Glomerular endothelial cell (primary cell): ENCODE measurements around the gene ASIC3. TPM values are rescaled to one million over a fixed set of nuclear protein-coding genes. Genes with fewer than 3 reads are reported as not detected.

ENCODE experiments used
- DNase-seq: peaks from one replicate; pipeline ENCODE4 v3.0.0-alpha.2; 2011; ENCODE audit warnings: low read depth, low spot score; ENCODE audit errors: extremely low read depth
- total RNA-seq: library from RNA; depleted of rRNA; stranded (reverse); fragments of >200 nt; gene quantifications from 2 replicates; pipeline ENCODE4 v1.2.3, GENCODE V29; 2015

Gene ASIC3
- total RNA-seq, 1 donor from 2014 or later = 1.6 TPM

DNA sequence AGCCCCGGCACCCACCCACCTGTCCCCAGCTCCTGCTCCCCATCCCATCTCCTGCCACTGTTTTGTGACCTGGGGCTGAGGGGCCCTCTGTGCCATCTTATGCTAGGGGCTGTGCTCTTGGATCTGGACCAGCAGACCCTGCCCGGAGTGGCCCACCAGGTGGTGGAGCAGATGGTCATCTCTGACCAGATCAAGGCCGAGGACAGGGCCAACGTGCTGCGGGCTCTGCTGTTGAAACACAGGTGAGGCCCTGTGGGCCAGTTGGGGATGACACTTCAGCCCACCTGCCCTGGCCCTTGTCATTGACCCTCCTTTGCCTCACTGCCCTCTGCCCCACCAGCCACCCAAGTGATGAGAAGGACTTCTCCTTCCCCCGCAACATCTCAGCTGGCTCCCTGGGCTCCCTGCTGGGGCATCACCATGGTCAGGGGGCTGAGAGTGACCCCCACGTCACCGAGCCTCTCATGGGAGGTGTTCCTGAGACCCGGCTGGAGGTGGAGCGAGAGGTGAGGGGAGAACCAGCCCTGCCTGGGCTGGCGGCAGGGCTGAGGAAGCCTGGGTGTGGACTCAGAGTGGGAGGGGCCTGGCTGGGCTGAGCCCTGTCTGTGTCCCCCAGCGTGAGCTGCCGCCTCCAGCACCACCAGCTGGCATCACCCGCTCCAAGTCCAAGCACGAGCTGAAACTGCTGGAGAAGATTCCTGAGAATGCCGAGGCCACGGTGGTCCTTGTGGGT, 21.7 kb downstream of the ASIC3 start:
- no peak for DNase-seq

GRCh38 chr7:151070574-151070960, 22.2 kb downstream of the ASIC3 start:
- DNase-seq = no peak

DNA sequence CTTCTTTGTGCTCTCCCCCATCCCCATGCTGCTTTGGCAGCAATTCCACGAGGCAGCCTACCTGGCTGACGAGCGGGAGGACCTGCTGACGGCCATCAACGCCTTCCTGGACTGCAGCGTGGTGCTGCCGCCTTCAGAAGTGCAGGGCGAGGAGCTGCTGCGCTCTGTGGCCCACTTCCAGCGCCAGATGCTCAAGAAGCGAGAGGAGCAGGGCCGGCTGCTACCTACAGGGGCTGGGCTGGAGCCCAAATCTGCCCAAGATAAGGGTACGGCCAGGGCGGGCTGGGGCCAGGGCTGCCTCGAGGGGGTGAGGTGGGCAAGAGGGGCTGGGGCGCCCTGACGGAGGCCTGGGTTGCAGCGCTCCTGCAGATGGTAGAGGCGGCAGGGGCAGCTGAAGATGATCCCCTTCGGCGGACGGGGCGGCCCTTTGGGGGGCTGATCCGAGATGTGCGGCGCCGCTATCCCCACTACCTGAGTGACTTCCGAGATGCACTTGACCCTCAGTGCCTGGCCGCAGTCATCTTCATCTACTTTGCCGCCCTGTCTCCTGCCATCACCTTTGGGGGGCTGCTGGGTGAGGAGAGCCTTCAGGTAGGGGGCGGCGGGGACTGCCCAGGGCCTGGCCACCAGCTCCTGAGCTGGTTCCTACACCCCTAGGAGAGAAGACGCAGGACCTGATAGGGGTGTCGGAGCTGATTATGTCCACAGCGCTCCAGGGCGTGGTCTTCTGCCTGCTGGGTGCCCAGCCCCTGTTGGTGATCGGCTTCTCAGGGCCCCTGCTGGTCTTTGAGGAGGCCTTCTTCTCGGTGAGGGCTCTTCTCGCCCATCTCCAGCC, 22.9 kb downstream of the ASIC3 start:
- DNase-seq = no peak

DNA sequence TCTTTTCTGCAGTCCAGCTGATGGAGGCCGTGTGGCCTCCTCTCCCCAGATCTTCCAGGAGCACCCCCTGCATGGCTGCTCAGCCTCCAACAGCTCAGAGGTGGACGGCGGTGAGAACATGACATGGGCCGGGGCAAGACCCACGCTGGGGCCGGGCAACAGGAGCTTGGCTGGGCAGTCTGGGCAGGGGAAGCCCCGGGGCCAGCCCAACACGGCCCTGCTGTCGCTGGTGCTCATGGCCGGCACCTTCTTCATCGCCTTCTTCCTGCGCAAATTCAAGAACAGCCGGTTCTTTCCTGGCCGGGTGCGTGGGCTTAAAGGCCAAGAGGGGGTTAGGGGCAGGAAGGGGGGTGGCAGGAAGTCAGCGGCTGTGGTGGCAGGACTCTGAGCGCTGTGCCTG, 25.7 kb downstream of the ASIC3 start:
- no peak for DNase-seq

GRCh38 chr7:151074817-151075661, 26.7 kb downstream of the ASIC3 start:
- DNase-seq = no peak

GRCh38 chr7:151075662-151075971, 27.3 kb downstream of the ASIC3 start:
- DNase-seq = no peak

GRCh38 chr7:151075978-151076426, 27.7 kb downstream of the ASIC3 start:
- no peak for DNase-seq

- DNase-seq = no peak
Measured at GRCh38 chr7:151076863-151077704, 28.8 kb downstream of the ASIC3 start.

DNA sequence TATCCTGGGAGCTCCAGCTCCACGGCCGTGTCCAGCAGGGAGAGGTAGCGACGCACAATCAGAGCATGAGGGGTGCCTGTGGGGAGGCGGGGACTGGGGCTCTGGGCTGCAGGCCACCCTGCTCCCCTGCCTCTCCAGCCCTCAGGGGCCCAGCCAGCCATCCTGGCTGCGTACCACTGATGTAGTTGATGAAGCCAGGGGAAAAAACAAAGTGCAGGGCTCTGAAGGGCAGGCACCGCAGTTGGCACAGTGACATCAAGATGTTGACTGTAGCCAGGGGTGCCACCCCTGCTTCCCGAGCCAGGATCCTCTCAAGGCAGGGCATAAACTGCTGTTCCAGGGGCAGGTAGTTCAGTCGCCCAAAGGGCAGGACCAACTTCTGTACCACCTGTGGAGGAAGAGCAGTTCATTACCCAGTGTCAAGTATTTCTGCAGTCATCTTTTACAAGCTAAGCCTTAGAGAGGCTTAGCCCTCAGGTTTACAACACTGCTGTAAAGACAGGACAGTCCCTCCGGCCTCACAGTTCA, 29.4 kb downstream of the ASIC3 start:
- DNase-seq = no peak

- DNase-seq = no peak
Measured at GRCh38 chr7:151078233-151079040, 30.1 kb downstream of the ASIC3 start.

GRCh38 chr7:151079199-151079910, 31.0 kb downstream of the ASIC3 start:
- no peak for DNase-seq

GRCh38 chr7:151080067-151080521, 31.8 kb downstream of the ASIC3 start:
- no peak for DNase-seq

DNA sequence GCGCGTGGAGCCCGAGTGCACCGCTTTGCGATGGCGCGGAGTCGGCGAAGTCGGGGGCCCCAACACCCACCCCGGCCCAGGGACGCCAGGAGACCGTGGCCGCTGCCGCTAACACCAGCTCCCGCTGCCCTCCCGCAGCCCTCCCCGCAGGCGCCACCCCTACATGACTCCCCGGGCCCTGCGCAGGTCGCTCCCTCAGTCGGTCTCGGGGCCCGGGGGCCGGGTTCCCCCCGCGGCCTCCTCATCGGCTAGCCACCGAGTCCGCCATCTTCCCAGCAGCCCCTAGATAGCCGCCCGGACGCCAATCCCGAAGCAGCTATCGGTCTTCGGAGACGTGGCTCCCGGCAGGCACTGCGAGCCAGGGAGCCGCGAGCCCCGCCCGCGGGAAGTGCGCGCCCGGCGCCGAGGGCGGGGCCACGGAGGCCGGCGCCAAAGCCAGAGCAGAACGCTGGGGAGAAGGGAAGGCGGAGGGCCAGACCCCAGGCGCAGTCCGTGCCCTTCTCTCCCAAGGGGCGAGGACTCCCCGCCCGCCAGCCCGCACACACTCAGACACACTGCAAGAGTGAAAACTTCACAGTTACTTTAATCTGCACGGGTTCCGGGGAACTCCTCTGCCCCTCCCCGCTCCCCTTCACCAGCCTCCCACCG, 32.3 kb downstream of the ASIC3 start, which contains the start of gene FASTK:
Gene FASTK (minus strand): TSS at position 288 of the 648 bp plus-strand sequence. CDS start 43 bp downstream, at position 245.
- no peak for DNase-seq

- no peak for DNase-seq
Measured at GRCh38 chr7:151081170-151082101, 33.1 kb downstream of the ASIC3 start.

- no peak for DNase-seq
Measured at GRCh38 chr7:151082141-151083070, 34.1 kb downstream of the ASIC3 start.
